ENCODE results near the gene ANKRD65. TPM values are rescaled to one million over a fixed set of nuclear protein-coding genes. Genes with fewer than 3 reads are reported as not detected.
A peak's percentile ranks its signal among the peaks of the same experiment; 100 is the strongest.
"Not testable (repeated sequence)": the region's sequence is repeated elsewhere in the genome, so short reads cannot be mapped to it uniquely, and the experiment has no call there.

Gene ANKRD65
- polyA plus RNA-seq (2013, experiment 1 of 2) = 0.14 TPM
- polyA plus RNA-seq (2013, experiment 2 of 2) = 0.18 TPM

- no peak within 1 kb of the TSS for H3K27ac ChIP-seq (ENCODE audit: low read length, poor library complexity, severe bottlenecking)
- peaks cover 28% of the 10 kb centered on the region for H3K4me1 ChIP-seq (ENCODE audit: control insufficient read depth, insufficient read depth, low read depth, low read length)
- 89% methylated on average over 18 of the region's 18 CpGs for WGBS
- peak within 1 kb of the TSS; percentile 11 to 98 for H3K4ac ChIP-seq (ENCODE audit: low read depth in 1 of 2, low read length in 2 of 2)
- H2BK12ac ChIP-seq (ENCODE audit: low read length in 2 of 2) = peak within 1 kb of the TSS in 1 of 2 experiments; percentile 67
- no peak within 1 kb of the TSS for H2BK5ac ChIP-seq (ENCODE audit: low read depth, low read length, poor library complexity, severe bottlenecking)
- no peak within 1 kb of the TSS for H3K23ac ChIP-seq (ENCODE audit: low read length in 2 of 2)
- H3K79me1 ChIP-seq (replicated peaks; ENCODE audit: low read length, poor library complexity, severe bottlenecking) = no peaks in the 10 kb centered on the region
- peak within 1 kb of the TSS; percentile 98 for H4K8ac ChIP-seq (ENCODE audit: low read length)
- H3K18ac ChIP-seq (ENCODE audit: low read depth in 1 of 2, low read length in 2 of 2) = peak within 1 kb of the TSS; percentile 54 to 85
- no peaks in the 10 kb centered on the region for H3K9me3 ChIP-seq (ENCODE audit: control insufficient read depth, low read length)
- H2BK15ac ChIP-seq (ENCODE audit: low read depth, poor library complexity, severe bottlenecking) = peak within 1 kb of the TSS; percentile 69
- no peak within 1 kb of the TSS for H3K14ac ChIP-seq (ENCODE audit: low read length in 2 of 2)
- H3K4me3 ChIP-seq (ENCODE audit: insufficient read depth in 1 of 2, low read depth in 1 of 2, low read length in 2 of 2) = no peak within 1 kb of the TSS
- no peak within 1 kb of the TSS for H3K9ac ChIP-seq (ENCODE audit: low read length)
- peaks cover 4 to 5% of the 10 kb centered on the region in 2 experiments for H3K27me3 ChIP-seq (ENCODE audit: control insufficient read depth in 1 of 2, insufficient read depth in 1 of 2, low read length in 2 of 2)
- no peak for DNase-seq
- H3K4me2 ChIP-seq (ENCODE audit: low read length, poor library complexity, severe bottlenecking) = no peak within 1 kb of the TSS
- peak within 1 kb of the TSS; percentile 34 for H2BK120ac ChIP-seq (ENCODE audit: low read depth, low read length)
- H3K36me3 ChIP-seq (ENCODE audit: control insufficient read depth in 1 of 2, insufficient read depth in 2 of 2, low read depth in 1 of 2, low read length in 2 of 2) = no peaks in the 10 kb centered on the region
- H4K91ac ChIP-seq (ENCODE audit: low read length) = peak within 1 kb of the TSS; percentile 80
- H2AK5ac ChIP-seq (ENCODE audit: low read length, severe bottlenecking) = peak within 1 kb of the TSS; percentile 53
- H2AFZ ChIP-seq (ENCODE audit: low read depth, low read length) = peak within 1 kb of the TSS; percentile 89
Measured at GRCh38 chr1:1421147-1421906, at the start of gene ANKRD65. ANKRD65 (minus strand) TSS chr1:1421276; CDS start chr1:1421005, 271 bp downstream.

- not testable (repeated sequence) for H3K79me1 ChIP-seq (replicated peaks; ENCODE audit: low read length, poor library complexity, severe bottlenecking); H2AK5ac ChIP-seq (ENCODE audit: low read length, severe bottlenecking); H4K8ac ChIP-seq (ENCODE audit: low read length); H3K4me2 ChIP-seq (ENCODE audit: low read length, poor library complexity, severe bottlenecking); H3K4me3 ChIP-seq (ENCODE audit: insufficient read depth in 1 of 2, low read depth in 1 of 2, low read length in 2 of 2); H3K9me3 ChIP-seq (ENCODE audit: control insufficient read depth, low read length); H3K4me1 ChIP-seq (ENCODE audit: control insufficient read depth, insufficient read depth, low read depth, low read length); DNase-seq; H2BK15ac ChIP-seq (ENCODE audit: low read depth, poor library complexity, severe bottlenecking); H3K4ac ChIP-seq (ENCODE audit: low read depth in 1 of 2, low read length in 2 of 2); H3K14ac ChIP-seq (ENCODE audit: low read length in 2 of 2); H3K23ac ChIP-seq (ENCODE audit: low read length in 2 of 2); H3K36me3 ChIP-seq (ENCODE audit: control insufficient read depth in 1 of 2, insufficient read depth in 2 of 2, low read depth in 1 of 2, low read length in 2 of 2); H3K18ac ChIP-seq (ENCODE audit: low read depth in 1 of 2, low read length in 2 of 2); H3K27me3 ChIP-seq (ENCODE audit: control insufficient read depth in 1 of 2, insufficient read depth in 1 of 2, low read length in 2 of 2); H4K91ac ChIP-seq (ENCODE audit: low read length); H3K9ac ChIP-seq (ENCODE audit: low read length); H2BK120ac ChIP-seq (ENCODE audit: low read depth, low read length); H2AFZ ChIP-seq (ENCODE audit: low read depth, low read length); H3K27ac ChIP-seq (ENCODE audit: low read length, poor library complexity, severe bottlenecking); H2BK5ac ChIP-seq (ENCODE audit: low read depth, low read length, poor library complexity, severe bottlenecking); H2BK12ac ChIP-seq (ENCODE audit: low read length in 2 of 2)
- WGBS = 89% methylated on average over 33 of the region's 44 CpGs
Measured at GRCh38 chr1:1468196-1468985, 47.3 kb upstream of the ANKRD65 start.

- no peaks in the 10 kb centered on the region for H3K27me3 ChIP-seq (ENCODE audit: control insufficient read depth in 1 of 2, insufficient read depth in 1 of 2, low read length in 2 of 2)
- no peak overlapping the region for H4K8ac ChIP-seq (ENCODE audit: low read length)
- H3K23ac ChIP-seq (ENCODE audit: low read length in 2 of 2) = no peak overlapping the region
- no peak overlapping the region for H3K4ac ChIP-seq (ENCODE audit: low read depth in 1 of 2, low read length in 2 of 2)
- peaks cover 4% of the 10 kb centered on the region for H3K9me3 ChIP-seq (ENCODE audit: control insufficient read depth, low read length)
- H2BK5ac ChIP-seq (ENCODE audit: low read depth, low read length, poor library complexity, severe bottlenecking) = no peak overlapping the region
- no peak overlapping the region for H3K14ac ChIP-seq (ENCODE audit: low read length in 2 of 2)
- no peak overlapping the region for H2AFZ ChIP-seq (ENCODE audit: low read depth, low read length)
- no peak for DNase-seq
- no peak overlapping the region for H2BK12ac ChIP-seq (ENCODE audit: low read length in 2 of 2)
- no peak overlapping the region for H3K27ac ChIP-seq (ENCODE audit: low read length, poor library complexity, severe bottlenecking)
- peaks cover 0 to 5% of the 10 kb centered on the region in 2 experiments for H3K36me3 ChIP-seq (ENCODE audit: control insufficient read depth in 1 of 2, insufficient read depth in 2 of 2, low read depth in 1 of 2, low read length in 2 of 2)
- no peak overlapping the region for H2BK15ac ChIP-seq (ENCODE audit: low read depth, poor library complexity, severe bottlenecking)
- H2BK120ac ChIP-seq (ENCODE audit: low read depth, low read length) = no peak overlapping the region
- H2AK5ac ChIP-seq (ENCODE audit: low read length, severe bottlenecking) = no peak overlapping the region
- no peak overlapping the region for H3K9ac ChIP-seq (ENCODE audit: low read length)
- 87% methylated on average over 7 of the region's 7 CpGs for WGBS
- no peak overlapping the region for H3K4me3 ChIP-seq (ENCODE audit: insufficient read depth in 1 of 2, low read depth in 1 of 2, low read length in 2 of 2)
- H3K4me2 ChIP-seq (ENCODE audit: low read length, poor library complexity, severe bottlenecking) = no peak overlapping the region
- H3K4me1 ChIP-seq (ENCODE audit: control insufficient read depth, insufficient read depth, low read depth, low read length) = no peaks in the 10 kb centered on the region
- H4K91ac ChIP-seq (ENCODE audit: low read length) = no peak overlapping the region
- H3K18ac ChIP-seq (ENCODE audit: low read depth in 1 of 2, low read length in 2 of 2) = no peak overlapping the region
- H3K79me1 ChIP-seq (replicated peaks; ENCODE audit: low read length, poor library complexity, severe bottlenecking) = no peaks in the 10 kb centered on the region
Measured at GRCh38 chr1:1463312-1463711, 42.2 kb upstream of the ANKRD65 start.

GRCh38 chr1:1462318-1462966 lies 41.4 kb upstream of the ANKRD65 start:
- Histone ChIP-seq H3K4me1 (ENCODE audit: control insufficient read depth, insufficient read depth, low read depth, low read length) (no peaks in the 10 kb centered on the region), H2AK5ac (ENCODE audit: low read length, severe bottlenecking) (no peak overlapping the region), H3K18ac (ENCODE audit: low read depth in 1 of 2, low read length in 2 of 2) (no peak overlapping the region), H3K14ac (ENCODE audit: low read length in 2 of 2) (no peak overlapping the region), H3K4me2 (ENCODE audit: low read length, poor library complexity, severe bottlenecking) (no peak overlapping the region), H2BK120ac (ENCODE audit: low read depth, low read length) (no peak overlapping the region), H4K91ac (ENCODE audit: low read length) (peak overlapping the region; percentile 68), H2BK15ac (ENCODE audit: low read depth, poor library complexity, severe bottlenecking) (no peak overlapping the region), H3K4me3 (ENCODE audit: insufficient read depth in 1 of 2, low read depth in 1 of 2, low read length in 2 of 2) (no peak overlapping the region), H2BK5ac (ENCODE audit: low read depth, low read length, poor library complexity, severe bottlenecking) (no peak overlapping the region), H3K27ac (ENCODE audit: low read length, poor library complexity, severe bottlenecking) (no peak overlapping the region), H3K79me1 (replicated peaks; ENCODE audit: low read length, poor library complexity, severe bottlenecking) (no peaks in the 10 kb centered on the region), H3K27me3 (ENCODE audit: control insufficient read depth in 1 of 2, insufficient read depth in 1 of 2, low read length in 2 of 2) (no peaks in the 10 kb centered on the region), H3K36me3 (ENCODE audit: control insufficient read depth in 1 of 2, insufficient read depth in 2 of 2, low read depth in 1 of 2, low read length in 2 of 2) (peaks cover 0 to 5% of the 10 kb centered on the region in 2 experiments), H3K9ac (ENCODE audit: low read length) (no peak overlapping the region), H3K9me3 (ENCODE audit: control insufficient read depth, low read length) (peaks cover 4% of the 10 kb centered on the region), H3K4ac (ENCODE audit: low read depth in 1 of 2, low read length in 2 of 2) (no peak overlapping the region), H3K23ac (ENCODE audit: low read length in 2 of 2) (no peak overlapping the region), H4K8ac (ENCODE audit: low read length) (peak overlapping the region; percentile 23), H2AFZ (ENCODE audit: low read depth, low read length) (no peak overlapping the region), H2BK12ac (ENCODE audit: low read length in 2 of 2) (no peak overlapping the region)
- WGBS = 71% methylated on average over 26 of the region's 26 CpGs
- DNase-seq = no peak

Data from mesenchymal stem cell (in vitro differentiated cells and primary cell).